T-helper 9 cell (primary cell): ENCODE data around the gene MAP3K9.

Experiments
- DNase-seq: peaks from one replicate; pipeline ENCODE4 v3.0.0-alpha.2; 2020

MAP3K9 gene

DNA sequence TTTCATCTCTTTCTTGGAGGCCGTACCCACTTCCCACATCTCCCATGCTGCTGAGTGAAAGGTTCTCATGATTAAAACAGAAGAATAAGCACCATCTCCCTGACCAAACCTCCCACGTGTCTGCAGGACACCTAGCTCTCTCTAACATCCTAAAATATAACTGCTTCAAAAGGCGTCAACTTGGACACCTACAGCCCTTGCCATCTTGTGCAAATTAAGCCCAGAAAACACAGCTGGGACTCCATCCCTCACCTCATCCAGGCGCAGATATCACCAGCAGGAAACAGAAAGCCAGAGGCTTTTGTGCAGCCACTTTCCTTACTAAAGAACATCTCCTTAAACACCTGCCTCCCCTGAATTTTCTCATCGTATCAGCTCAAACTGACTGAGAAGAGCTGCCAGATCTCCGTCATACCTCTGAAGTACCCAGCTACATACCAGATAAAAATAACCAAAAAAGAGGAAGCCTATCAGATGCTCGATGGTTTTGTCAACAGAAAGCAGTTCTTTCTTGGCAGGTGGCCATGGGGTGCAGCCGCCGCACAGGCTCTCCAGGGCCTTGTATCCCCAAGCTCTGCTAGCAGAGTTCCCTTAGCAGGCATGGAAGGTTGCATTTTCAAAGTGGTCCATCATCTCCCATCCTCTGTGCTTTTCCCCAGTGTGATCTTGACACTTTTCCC lies 28.8 kb downstream of the MAP3K9 start:
- DNase-seq = no peak

DNA sequence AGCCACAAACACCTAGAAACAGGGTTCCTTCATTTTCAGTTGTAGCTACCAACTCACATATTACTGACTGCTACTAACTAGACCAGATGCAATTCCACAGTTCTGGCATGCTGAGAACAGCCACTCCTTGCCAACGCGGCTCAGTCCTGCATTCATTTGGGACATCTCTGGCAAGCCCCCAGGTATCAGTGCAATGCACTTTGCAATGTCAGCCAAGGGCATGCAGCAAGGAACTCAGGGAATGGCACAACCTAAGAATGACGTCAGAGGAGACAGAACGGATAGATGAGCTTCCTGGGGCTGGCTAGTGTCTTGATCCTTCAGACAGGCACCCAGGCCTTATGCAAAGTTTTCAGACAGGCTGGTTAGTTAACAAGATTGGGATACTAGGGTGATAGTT lies 29.6 kb downstream of the MAP3K9 start:
- no peak for DNase-seq

- no peak for DNase-seq
These were observed 33.1 kb downstream of the MAP3K9 start for GRCh38 chr14:70776197-70776596.

- DNase-seq = no peak
These were observed 36.0 kb downstream of the MAP3K9 start for GRCh38 chr14:70773182-70773862.

GRCh38 chr14:70771781-70772212 lies 37.5 kb downstream of the MAP3K9 start:
- DNase-seq = no peak

DNA sequence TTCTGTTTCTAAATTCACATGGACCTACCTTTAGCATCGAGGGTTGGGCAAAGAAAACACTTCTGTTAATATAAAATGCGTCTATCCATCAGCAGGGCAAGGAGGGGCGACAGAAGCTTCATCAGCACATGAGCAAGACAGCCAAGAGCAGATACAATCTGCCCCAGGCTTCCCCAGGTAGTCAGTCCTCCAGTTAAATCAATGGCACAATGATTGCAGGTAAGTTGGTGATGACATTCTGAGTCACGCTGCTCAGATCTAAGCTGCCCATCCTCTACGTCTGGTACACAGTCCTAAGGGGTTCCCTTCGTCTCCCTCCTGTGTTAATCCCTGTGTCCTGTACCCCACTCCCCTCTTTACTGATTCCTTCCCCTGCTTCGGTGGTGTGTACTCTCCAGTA lies 38.8 kb downstream of the MAP3K9 start:
- DNase-seq = no peak

GRCh38 chr14:70759398-70759797 lies 49.9 kb downstream of the MAP3K9 start:
- DNase-seq = no peak

DNA sequence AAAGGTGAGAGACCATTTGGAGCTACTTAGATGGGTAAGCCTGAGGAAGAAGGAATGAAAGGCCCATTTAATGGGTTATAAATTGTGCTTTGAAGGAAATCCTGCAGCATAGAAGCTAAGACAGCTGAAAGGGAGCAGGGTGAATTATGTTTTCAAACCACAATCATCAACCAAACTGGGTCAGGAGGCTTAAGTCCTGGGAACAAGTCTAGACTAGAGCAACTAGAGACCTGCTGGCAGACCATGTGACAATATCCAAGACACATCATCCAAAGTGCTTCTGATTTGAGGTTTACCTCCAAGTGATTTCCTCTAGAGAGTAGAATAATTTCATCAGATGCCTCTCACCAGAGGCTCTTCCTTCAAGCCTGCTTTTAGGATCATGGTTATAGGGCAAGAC lies 53.7 kb downstream of the MAP3K9 start:
- DNase-seq = no peak

GRCh38 chr14:70754991-70755390 lies 54.3 kb downstream of the MAP3K9 start:
- DNase-seq = no peak

DNA sequence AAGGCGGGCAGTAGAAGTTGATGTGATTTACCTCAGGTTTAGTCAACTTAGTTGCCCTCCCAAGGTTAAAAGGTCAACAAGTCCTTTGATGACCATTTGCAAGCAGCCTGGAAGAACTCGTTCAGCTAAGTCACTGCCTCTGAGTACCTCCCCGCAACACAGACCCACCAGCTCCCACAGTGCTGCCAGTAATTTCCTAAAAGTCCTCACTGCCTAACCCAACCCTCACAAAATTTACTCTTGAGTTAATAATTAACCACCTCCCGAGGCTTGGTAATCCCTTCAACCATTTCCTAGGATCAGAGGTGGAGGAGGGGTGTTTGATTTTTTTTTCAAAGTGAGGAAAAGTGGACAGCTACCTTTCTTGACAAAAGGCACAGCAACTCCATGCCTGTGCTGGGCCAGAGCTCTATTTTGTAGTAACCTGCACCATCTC lies 55.8 kb downstream of the MAP3K9 start:
- DNase-seq = no peak

GRCh38 chr14:70748422-70748821 lies 60.9 kb downstream of the MAP3K9 start:
- no peak for DNase-seq

DNA sequence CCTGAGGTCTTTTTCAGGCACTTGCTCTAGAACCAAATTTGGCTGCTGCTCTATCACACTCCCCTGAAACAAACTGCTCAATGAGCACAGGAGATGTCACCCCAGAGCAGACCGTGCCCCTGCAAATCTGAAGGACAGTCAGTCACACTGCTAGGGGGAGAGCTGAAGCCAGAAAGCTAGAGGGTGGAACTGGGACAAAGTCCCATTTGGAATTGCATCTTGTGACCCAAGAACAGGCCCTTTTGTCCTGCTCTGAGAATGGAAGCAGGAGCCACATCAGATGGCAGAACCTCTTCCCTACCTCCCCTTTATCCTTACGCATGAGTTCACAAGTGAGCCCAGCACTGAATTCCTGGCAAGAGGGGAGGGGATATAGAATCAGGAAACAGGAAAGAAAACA lies 64.7 kb downstream of the MAP3K9 start:
- no peak for DNase-seq

- DNase-seq = no peak
These were observed 67.0 kb downstream of the MAP3K9 start for GRCh38 chr14:70742316-70742715.

GRCh38 chr14:70741482-70741881 lies 67.8 kb downstream of the MAP3K9 start:
- DNase-seq = no peak

- no peak for DNase-seq
These were observed 74.3 kb downstream of the MAP3K9 start for GRCh38 chr14:70735043-70735442.

GRCh38 chr14:70731447-70732239 lies 77.7 kb downstream of the MAP3K9 start:
- no peak for DNase-seq

GRCh38 chr14:70730393-70730792 lies 78.9 kb downstream of the MAP3K9 start:
- DNase-seq = no peak

DNA sequence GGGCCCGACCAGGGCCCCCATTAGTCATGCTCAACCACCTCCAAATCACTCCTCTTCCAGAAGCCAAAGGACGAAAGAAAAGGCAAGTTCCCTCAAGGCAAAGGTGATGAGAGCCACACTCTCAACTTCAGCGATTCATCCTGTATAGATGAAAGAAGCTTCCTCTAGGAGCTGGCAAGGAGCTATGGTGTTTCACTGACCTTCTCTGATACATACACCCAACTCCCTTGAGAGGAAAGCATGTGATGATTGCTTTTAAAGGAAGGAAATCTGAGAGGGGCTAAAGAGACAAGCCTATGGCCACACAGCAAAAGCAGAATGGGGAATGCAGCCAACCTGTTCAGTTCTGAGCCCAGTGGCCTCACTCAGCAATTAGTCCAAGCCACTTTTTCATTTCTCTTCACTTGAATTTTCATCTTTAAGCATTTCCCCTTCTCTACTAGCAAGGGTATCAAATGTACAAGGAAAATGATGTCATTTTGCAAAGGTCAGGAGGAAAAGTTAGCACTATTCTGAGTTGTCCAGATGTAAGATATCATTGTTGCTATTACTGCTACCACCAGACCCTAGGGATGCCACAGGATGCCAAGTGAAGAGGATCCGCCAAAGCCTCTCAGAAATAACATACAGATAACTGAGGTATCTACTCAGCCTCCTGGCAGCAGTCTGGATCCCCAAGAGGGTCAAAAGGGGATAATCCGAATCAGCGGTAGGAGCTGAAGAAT lies 82.5 kb downstream of the MAP3K9 start:
- DNase-seq = no peak

DNA sequence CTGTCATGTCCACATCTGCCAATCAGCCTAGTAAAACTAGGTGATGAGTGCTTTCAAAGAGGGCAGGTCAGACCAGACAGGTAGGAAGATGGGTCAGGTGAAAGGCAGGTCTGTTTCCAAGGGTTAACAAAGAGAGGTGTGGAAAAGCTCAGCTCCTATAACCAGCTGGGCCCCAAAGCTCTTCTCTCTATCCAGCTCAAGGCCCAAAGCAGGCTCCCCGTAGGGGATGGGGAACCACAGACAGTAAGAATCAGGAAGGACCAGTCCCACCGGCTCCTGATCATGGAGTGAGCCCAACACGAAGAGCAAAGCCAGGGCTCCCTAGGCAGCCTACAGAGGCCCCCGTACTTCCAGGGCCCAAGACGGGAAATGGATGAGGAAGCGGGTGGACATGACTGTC lies 84.4 kb downstream of the MAP3K9 start:
- no peak for DNase-seq

GRCh38 chr14:70724110-70724509 lies 85.2 kb downstream of the MAP3K9 start:
- DNase-seq = no peak

DNA sequence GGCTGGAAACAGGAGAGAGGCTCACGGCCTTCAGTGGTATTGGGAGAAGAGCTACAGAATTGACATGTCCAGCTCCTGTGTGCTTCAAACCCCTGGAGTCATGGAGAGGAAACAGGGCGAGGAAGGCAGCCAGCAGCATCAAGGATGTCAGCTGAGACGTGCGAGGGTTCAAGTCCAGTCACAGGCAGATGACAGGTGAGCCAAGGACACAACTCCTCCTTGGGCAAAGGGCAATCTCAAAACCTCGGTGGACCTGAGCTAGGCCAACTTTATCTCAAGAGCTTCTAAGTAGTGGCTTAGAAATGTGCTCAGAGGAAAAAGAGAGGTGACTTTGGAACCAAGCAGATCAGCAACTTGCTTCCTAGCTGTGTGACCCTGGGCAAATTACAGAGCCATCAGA lies 86.0 kb downstream of the MAP3K9 start:
- no peak for DNase-seq

GRCh38 chr14:70722418-70722817 lies 86.9 kb downstream of the MAP3K9 start:
- no peak for DNase-seq

DNA sequence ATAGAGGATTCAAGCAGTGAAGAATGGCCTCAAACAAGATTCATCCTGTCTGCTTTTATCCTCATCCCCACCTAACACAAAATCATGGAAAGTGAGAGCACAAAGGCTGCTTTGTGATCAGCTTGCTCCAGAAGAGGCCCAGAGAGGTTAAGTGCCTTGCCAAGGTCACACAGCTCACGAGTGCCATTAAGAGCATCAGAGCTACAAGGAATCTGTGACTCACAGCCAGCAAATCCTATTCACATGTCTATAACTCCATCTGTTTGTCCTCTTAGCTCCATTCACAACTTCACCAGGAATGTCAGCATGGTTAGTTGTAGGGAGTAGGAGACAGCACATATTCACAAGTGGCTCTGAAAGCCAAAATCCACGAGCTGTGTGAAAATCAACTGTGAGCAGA lies 87.8 kb downstream of the MAP3K9 start:
- DNase-seq = no peak
